ENCODE data around the gene PROCR. TPM values are rescaled to one million over a fixed set of nuclear protein-coding genes. Genes with fewer than 3 reads are reported as not detected.
A peak's percentile ranks its signal among the peaks of the same experiment; 100 is the strongest.

Gene PROCR
- total and polyA plus RNA-seq, 7 donors: 12.4 to 53.5 (median 22.8) TPM

DNA sequence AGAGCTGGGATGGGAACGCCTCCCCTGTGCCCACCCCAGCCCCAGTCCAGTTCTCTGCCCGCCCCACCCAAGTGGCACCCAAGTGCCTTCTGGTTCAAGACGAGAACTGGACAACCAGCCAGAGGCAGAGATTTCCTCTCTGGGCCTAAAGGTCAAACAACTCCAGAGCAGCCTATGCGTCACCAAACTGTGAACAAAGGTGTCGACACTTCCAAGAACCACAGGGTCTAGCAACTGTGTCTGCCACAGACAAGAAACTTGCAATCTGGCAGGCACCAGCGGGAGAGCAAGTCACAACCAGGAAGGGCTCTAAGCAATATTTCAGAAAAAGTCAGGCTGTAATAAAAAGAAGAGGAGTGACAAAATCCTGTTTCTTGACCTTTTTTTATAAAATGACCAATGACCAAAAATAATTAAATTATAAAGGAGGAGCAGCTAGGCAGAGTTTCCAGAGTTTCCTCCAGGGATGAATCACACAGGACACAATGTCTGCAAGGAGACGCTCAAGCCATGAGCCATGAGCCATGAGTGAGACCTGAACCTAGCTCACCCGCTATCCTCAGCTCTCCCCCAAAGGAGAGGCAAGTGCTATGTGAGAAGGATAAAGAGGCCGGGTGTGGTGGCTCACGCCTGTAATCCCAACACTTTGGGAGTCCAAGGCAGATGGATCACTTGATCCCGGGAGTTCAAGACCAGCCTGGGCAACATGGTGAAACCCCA is 35.8 kb upstream of the PROCR start:
- WGBS, 2 donors: 94 to 95% methylated on average over 11 of the region's 11 CpGs
- TF ChIP-seq EP300 (IDR thresholded peaks at IDR 0.05) (no peak), POLR2AphosphoS5 (IDR thresholded peaks at IDR 0.05) (peak in 1 of 4 donors; percentile 3)
- intact Hi-C loops (cut with DNase I): no loop called here

DNA sequence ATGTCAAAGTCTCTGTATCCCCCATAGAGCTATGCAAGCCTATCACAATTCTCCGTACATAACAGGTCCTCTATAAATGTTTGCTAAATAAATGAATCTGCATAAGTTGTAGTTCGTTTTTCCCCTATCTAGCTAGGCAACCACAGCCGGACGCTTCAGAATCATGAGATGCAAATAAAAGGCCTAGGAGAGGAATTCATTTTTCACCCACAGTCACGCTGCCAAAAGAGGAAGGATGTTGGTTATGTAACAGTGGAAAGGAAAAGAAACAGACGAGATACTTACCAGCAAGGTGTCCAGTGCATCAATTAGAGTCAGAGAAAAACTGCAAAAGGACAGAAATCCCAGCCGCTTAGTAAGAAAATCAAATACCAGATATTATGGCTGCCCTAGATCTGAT is 27.2 kb upstream of the PROCR start:
- peaks cover 0 to 29% (median 18%) of the 10 kb centered on the region in 4 donors for H3K4me1 ChIP-seq
- no peaks in the 10 kb centered on the region for H3K27me3 ChIP-seq
- H3K27ac ChIP-seq: no peak overlapping the region
- DNase-seq: no peak
- no peaks in the 10 kb centered on the region for H3K9me3 ChIP-seq
- intact Hi-C loops (cut with DNase I): loop anchor here (2.0 to 5.0 kb wide), 3 partner anchors 52 to 293 kb away; partner anchors contain the start of genes GDF5 and TRPC4AP
- H3K36me3 ChIP-seq: peaks cover 0 to 43% (median 13%) of the 10 kb centered on the region in 4 donors
- TF ChIP-seq, protein P1, sequence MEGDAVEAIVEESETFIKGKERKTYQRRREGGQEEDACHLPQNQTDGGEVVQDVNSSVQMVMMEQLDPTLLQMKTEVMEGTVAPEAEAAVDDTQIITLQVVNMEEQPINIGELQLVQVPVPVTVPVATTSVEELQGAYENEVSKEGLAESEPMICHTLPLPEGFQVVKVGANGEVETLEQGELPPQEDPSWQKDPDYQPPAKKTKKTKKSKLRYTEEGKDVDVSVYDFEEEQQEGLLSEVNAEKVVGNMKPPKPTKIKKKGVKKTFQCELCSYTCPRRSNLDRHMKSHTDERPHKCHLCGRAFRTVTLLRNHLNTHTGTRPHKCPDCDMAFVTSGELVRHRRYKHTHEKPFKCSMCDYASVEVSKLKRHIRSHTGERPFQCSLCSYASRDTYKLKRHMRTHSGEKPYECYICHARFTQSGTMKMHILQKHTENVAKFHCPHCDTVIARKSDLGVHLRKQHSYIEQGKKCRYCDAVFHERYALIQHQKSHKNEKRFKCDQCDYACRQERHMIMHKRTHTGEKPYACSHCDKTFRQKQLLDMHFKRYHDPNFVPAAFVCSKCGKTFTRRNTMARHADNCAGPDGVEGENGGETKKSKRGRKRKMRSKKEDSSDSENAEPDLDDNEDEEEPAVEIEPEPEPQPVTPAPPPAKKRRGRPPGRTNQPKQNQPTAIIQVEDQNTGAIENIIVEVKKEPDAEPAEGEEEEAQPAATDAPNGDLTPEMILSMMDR (IDR thresholded peaks at IDR 0.05): no peak
- TF ChIP-seq POLR2A (IDR thresholded peaks at IDR 0.05): no peak
- TF ChIP-seq EP300 (IDR thresholded peaks at IDR 0.05): no peak
- no peak for TF ChIP-seq POLR2AphosphoS5 (IDR thresholded peaks at IDR 0.05)
- 59 to 82% methylated on average over 7 of the region's 7 CpGs for WGBS, 2 donors
- H3K4me3 ChIP-seq: no peak overlapping the region

More for the DNA sequence above, 35.8 kb upstream of the PROCR start:
- H3K27ac ChIP-seq: peak overlapping the region in 2 of 4 donors; percentile 8 to 67
- no peaks in the 10 kb centered on the region for H3K9me3 ChIP-seq
- DNase-seq: no peak
- peaks cover under 1 to 87% (median 43%) of the 10 kb centered on the region in 4 donors for H3K36me3 ChIP-seq
- H3K27me3 ChIP-seq: no peaks in the 10 kb centered on the region
- no peaks in the 10 kb centered on the region for H3K4me1 ChIP-seq
- H3K4me3 ChIP-seq: no peak overlapping the region

DNA sequence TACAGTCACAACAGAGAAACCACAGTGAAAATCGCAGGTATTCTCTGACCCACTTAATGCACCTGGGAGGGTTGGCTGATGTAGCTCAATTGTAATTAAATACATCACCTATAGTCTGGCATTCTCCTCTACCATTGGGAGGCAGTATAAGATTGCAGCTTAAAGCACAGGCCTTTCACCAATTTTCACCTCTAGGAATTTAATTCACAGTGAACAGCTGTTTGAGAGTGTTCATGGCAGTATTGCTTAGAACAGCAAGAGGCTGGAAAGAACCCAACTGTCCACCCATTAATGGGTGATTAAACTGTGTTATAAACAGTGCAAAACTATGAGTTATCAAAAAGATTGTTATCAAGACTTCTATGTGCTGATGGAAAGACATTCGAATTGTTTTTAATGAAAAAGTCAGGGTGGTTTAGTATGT is 26.7 kb upstream of the PROCR start:
- H3K27me3 ChIP-seq: no peaks in the 10 kb centered on the region
- TF ChIP-seq, protein P1 (IDR thresholded peaks at IDR 0.05): peak; percentile 25 to 84 (median 38)
- TF ChIP-seq POLR2AphosphoS5 (IDR thresholded peaks at IDR 0.05): no peak
- no peak for TF ChIP-seq POLR2A (IDR thresholded peaks at IDR 0.05)
- no peak for TF ChIP-seq EP300 (IDR thresholded peaks at IDR 0.05)
- intact Hi-C loops (cut with DNase I): loop anchor here (2.0 to 5.0 kb wide), 3 partner anchors 53 to 292 kb away; partner anchors contain the start of genes GDF5 and TRPC4AP
- no peaks in the 10 kb centered on the region for H3K9me3 ChIP-seq
- no peak for DNase-seq
- H3K4me3 ChIP-seq: no peak overlapping the region
- H3K36me3 ChIP-seq: peaks cover 0 to 39% (median 11%) of the 10 kb centered on the region in 4 donors
- peaks cover 0 to 29% (median 18%) of the 10 kb centered on the region in 4 donors for H3K4me1 ChIP-seq
- peak overlapping the region in 2 of 4 donors; percentile 47 for H3K27ac ChIP-seq
- WGBS, 2 donors: 42 to 46% methylated on average over 2 of the region's 2 CpGs

DNA sequence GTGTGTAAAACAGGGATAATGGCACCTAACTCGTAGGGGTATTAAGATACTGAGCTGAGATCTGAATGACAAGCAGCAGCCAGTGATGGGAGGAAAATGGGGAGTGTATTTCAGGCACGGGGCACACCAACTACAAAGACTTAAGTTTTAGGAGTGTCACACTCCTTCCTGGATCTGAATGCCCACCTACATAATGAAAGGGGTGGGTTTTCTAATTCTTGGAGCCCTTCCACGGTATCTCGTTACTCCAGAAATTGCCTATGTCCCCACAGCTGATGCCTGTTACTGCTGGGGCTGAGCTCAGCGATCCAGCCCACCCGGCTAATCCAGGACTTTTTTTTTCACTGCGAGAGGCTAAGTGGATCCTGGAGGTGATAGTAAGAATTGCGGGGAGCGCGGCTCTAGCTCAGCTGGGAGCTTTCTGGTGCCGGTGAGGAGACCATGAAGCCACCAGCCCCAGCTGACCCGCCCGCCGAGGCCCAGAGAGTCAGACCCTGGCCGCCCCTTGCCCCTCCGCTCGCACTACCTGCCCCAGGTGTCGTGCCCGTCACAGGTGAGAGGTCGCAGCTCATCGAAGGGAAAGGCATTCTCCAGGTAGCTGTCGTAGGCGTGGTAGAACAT is 25.5 kb upstream of the PROCR start:
- H3K4me1 ChIP-seq: peaks cover 0 to 29% (median 20%) of the 10 kb centered on the region in 4 donors
- H3K27me3 ChIP-seq: no peaks in the 10 kb centered on the region
- peaks cover 0 to 26% (median 9%) of the 10 kb centered on the region in 4 donors for H3K36me3 ChIP-seq
- peak overlapping the region; percentile 76 to 82 (median 79) for H3K27ac ChIP-seq
- intact Hi-C loops (cut with DNase I): loop anchor here (5.0 kb wide), 2 partner anchors 54 to 291 kb away; partner anchors contain the start of genes GDF5 and TRPC4AP
- no peaks in the 10 kb centered on the region for H3K9me3 ChIP-seq
- H3K4me3 ChIP-seq: peak overlapping the region; percentile 60 to 75 (median 70)
- DNase-seq: no peak
- 2 to 5% methylated on average over 23 of the region's 23 CpGs for WGBS, 2 donors
- TF ChIP-seq EP300 (IDR thresholded peaks at IDR 0.05): no peak
- TF ChIP-seq, protein P1 (IDR thresholded peaks at IDR 0.05): peak in 1 of 4 experiments; percentile 20

Data from sigmoid colon (tissue), 7 donors.